Glomerular visceral epithelial cell (primary cell): ENCODE data around the gene CTBP1.
"Not testable (repeated sequence)": the region's sequence is repeated elsewhere in the genome, so short reads cannot be mapped to it uniquely, and the experiment has no call there.

Experiments
- DNase-seq: peaks from one replicate; pipeline ENCODE4 v3.0.0-alpha.2; 2016; ENCODE audit errors: extremely low spot score

CTBP1 gene

DNA sequence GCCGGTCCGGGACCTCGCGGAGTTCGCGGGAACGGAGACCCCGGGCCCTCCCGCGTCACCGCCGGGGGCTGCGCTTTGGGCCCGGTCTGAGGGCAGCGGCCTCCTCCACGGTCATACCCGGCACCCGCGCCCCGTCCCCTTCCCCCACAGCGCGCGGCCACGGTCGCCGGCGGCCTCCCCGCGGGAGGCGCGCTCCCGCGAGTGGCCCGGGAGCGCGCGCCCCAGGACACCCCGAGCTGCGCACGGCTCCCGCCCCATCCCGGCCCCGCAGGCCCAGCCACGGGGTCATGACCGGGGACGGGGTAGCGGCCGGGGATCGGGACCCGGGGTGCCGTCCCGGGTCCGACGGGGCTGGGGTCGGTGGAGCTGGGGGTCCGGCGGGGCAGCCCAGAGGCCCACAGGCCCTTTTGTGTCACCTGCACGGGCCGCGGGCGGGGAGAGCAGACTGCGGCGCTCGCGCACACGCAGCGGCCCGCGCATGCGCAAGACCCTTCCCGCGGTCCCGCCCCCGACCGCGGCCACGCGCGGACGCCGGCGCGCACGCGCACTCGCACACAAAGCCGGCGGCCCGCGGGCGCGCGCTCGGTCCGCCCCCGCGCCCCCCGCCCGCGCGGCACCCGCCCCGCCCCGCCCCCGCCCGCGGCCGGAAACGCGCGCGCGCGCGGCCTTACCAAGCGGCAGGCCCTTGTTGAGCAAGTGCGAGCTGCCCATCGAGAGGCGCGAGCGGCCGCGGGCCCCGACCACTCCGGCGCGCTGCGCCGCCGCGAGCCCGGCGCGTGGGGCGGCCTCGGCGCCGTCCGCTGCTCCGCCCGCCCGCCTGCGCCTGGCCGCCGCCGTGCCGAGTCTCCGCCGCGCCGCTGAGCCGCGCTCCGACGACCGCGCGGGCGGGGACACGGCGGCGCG, at the start of gene CTBP1:
TSS of gene CTBP1 (minus strand) at position 886 of the 903 bp plus-strand sequence. CDS start 7,799 bp downstream, outside the sequence.
- peak; percentile 89 for DNase-seq

DNA sequence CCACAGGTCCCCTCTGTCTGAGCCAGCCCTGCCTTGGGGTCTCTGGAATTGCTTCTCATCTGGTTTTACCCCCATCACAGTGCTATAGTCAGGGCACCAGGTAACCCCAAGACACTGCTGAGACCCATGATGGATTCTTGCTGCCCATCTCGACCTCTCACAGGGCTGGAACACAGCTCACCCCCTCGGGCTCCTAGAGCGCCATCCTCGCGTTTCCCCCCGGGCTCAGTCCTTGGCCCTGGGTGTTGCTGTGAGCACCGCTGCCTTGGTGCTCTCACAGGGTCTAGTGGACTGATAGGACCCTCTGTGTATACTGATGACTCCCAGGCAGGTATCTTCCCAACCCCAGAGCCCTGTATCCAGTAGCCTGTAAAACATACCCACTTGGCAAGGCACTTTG, 49.5 kb upstream of the CTBP1 start:
- DNase-seq: no peak

DNA sequence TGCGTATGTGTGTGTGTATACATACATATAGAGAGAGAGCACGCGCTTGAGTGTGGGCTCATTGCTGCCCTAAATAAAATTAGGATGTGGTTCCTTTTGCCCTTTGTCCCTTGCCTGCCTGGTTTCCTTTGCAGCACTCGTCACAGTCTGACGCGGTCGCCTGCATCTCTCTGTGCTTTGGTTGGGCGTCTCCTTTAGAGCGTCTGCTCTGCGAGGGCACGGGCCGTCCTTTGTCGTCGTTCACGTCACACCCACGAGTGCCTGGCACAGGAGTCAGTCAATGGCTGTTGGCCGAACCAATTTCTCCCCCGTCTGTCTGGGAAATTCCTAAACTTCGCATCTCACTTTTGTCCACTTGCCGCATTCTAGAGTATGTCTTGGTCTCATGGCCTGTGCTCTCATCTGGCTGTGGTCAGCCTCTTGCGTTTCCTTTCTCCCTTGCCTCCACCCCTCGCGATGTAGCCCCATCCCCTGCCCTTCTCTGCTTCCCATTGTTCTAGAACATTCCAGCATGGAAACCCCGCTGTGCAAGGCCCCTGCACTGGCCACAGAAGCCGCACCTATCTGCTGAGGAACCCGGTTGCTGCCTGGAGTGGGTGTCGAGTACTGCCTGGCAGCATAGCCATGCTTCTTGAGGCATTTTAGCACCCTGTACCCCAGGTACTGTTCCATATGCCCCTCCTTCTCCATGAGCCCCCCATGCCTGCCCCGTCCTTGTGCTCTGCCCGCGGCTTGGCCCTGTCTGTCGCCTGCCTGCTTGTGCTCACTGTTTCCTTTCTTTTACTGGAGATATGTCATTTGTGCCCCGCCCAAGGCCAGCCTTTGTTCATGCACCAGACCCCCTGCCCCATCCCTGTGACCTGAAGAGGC, 48.8 kb upstream of the CTBP1 start:
- DNase-seq: no peak

DNA sequence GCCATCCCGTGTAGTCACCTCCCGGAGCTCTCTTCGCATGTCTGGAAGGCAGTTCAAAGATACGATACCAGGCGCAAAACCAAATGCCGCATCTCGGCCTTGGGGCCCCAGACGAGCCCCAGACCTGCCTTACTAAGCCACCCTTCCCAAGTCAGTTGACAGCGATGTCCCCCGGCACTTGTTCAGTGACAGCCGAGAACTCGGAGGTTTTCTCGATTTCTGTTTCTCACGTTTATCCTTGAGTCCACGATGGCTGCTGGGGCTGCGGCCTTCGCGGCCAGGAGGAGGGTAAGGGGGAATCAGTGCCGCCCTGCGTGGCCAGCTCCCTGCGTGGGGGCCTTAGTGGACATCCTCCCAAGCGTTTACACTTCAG, 48.1 kb upstream of the CTBP1 start:
- DNase-seq: no peak

DNA sequence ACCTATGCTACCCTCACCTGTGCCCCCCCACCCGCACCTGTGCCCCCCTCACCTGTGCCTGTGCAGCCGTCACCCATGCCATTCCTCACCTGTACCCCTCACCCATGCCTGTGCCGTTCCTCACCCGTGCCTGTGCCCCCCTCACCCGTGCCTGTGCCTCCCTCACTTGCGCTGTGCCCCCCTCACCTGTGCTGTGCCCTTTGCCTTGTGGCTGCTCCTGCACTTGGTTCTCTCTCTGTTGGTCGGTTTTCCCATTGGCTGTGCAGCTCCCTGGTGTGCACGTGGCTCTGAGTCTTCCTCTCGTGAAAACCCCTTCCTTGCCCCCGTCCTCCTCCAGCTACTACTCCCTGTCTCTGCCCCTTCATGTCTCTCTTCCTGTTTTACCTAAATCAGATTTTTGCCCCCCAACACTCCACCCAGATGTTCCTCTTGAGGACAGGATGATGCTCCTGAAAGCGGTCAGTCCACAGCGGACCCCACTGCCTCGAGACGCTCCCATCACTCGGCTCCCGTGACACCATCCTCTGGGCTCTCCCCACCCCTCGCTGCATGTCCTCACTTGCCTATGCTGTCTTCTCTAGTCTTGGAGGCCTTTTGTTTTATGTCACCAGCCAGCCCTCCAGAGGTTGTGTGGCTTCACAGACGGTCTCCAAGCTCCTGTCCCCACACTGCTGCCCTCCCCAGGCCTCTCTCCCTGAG, 47.5 kb upstream of the CTBP1 start:
- DNase-seq: no peak

DNA sequence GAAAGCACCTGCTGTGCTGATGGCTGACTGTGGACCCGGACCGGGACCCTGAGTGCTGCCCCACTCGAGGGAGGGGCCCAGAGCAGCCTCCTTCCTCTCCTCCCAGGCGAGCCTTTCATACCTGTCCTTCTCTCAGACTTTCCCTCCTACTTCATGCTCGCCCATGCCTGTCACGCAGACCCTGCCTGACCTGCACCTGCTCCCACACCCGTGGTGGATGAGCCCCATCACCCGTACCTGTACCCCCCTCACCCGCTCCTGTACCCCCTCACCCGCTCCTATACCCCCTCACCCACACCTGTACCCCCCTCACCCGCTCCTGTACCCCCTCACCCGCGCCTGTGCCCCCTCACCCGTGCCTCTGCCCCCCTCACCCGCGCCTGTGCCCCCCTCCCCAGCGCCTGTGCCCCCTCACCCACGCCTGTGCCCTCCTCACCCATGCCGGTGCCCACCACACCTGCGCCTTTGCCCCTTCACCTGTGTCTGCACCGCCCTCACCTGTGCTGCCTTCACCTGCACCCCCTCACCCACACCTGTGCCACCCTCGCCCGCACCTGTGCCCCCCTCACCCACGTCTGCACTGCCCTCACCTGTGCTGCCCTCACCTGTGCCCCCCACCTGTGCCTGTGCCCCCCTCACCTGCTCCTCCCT, 46.6 kb upstream of the CTBP1 start:
- no peak for DNase-seq

DNA sequence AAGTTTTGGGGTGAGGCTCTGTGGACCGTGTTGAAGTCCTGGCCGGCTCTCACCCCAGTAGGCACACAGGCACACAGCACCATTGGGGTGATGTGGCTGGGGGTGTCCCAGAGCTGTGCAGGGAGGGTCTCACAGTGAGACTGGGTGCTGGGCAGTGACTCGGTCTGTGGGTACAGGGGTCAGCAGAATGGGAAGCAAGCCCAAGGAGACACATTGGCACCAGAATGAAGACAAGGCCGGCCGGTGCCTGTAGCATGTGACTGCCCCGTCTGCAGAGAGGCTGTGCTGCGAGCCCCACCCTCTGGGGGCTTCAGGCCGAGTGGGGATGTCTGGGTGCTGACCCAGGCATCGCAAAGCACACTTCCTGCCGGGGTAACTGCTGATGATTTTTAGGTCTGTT, 46.0 kb upstream of the CTBP1 start:
- no peak for DNase-seq

DNA sequence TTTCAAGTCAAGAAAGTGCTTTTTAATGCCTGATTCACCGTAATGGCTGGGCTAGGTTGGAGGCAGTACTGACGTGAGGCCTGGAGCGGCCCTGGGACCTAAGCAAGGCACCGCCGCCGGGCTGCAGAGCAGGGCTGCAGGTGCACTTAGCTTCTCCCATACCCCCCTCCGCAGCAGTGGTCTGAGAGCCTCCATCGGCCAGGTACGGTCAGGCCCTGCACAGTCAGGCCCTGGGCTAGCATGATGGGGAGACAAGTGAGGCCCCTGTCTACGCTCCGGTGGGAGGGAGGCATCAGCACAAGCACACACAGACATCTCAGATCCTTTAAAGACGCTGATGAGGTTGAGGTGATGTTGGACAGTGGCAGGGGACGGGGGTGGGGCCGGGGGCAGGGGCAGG, 45.5 kb upstream of the CTBP1 start:
- no peak for DNase-seq

DNA sequence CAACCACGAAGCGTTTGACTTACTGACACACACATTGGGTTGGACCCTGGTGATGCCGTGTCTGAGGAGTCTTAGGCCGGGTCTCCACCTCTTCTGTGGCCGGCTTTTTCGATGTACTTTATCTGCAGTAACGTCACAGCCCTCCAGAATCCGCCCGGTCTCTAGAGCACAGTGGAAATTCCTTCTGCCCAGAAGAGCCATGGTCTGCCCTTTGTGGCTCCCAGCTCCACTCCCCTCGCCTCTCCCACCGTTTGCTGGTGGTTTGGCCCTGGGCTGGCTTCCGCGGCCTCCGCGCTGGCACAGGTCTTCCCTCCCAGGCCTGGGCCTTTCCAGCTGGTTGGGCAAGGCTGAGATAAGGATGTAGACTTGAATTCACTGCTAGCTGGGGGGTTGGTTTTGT, 45.1 kb upstream of the CTBP1 start:
- peak; percentile 33 for DNase-seq

DNA sequence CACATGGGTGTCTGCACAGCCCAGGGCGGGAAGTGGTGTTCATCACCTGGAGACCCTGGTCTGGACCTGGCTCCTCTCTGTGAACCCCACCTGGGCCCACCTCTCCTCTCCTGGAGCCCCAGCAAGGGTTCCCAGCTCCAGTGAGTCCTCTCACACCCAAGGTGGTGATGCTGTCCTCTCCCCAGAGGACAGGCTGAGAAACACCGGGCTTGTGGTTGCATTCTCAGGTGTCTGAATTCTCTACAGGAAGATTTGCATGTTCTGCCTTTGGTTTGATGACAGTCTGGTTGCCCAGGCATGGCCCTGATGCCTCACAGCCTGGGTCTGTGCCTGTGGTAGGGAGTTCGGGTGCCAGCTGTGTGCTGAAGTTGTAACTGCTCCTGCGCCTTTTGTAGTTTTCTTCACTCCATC, 44.6 kb upstream of the CTBP1 start:
- no peak for DNase-seq

DNA sequence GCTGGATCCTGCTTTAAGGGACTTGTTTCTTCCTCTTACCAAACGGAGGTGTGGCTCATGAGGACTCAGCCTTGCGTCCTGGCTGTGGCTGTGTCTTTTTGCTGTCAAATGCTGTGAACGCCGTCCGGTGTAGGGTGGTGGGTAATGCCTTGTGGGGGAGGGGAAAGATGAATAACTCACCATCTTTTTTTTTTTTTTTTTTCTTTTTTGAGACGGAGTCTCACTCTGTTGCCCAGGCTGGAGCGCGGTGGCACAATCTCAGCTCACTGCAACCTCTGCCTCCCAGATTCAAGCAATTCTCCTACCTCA, 43.7 kb upstream of the CTBP1 start:
- not testable (repeated sequence) for DNase-seq

DNA sequence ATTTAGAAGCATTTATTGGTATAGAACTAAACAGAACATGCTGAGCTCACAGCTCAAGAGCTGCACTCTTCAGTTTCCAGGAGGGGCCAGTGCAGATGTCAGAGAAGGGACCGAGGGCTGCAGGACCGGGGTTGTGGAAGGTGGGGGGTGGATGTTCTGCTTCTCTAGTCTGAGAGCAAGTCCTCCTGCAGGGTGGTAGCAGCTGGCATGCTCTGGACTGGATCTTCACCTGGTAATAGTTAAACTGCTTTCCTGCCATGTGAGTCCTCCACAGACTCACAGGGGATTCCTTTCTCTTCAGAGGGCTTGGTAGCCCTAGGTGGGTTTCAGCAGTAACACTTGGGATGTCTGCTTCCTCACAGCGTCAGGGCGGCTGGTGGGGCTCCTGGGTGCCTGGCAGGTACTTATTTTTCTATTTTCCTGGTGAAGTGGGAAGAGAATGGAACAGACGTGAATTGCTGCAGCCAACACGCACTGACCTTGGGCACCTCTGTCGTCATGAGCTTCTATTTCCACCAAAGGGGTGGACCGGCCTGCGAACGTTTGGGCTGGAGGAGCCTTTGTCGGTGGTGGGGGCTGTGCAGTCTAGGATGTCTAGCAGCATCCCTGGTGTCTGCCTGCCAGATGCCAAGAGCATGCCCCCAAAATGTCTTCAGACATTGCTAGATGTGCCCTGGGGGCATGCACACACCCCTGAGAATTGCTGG, 43.2 kb upstream of the CTBP1 start:
- no peak for DNase-seq

DNA sequence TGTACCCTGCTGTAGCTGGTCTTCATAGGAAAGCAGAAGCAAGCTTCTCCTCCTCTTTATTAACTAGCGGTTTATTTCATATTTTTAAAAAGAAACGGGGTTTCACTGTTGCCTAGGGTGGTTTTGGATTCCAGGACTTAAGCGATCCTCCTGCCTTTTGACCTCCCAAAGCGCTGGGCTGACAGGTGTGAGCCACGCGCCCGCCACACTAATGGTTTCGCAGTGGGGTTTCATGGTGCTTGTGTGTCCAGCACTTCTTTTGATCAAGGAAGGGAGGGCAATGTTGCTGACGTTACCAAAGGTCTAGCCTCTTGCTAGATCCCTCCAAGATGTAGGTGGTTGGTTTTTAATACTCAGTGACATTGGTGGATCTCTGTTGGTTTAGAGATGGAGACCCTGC, 42.2 kb upstream of the CTBP1 start:
- no peak for DNase-seq

DNA sequence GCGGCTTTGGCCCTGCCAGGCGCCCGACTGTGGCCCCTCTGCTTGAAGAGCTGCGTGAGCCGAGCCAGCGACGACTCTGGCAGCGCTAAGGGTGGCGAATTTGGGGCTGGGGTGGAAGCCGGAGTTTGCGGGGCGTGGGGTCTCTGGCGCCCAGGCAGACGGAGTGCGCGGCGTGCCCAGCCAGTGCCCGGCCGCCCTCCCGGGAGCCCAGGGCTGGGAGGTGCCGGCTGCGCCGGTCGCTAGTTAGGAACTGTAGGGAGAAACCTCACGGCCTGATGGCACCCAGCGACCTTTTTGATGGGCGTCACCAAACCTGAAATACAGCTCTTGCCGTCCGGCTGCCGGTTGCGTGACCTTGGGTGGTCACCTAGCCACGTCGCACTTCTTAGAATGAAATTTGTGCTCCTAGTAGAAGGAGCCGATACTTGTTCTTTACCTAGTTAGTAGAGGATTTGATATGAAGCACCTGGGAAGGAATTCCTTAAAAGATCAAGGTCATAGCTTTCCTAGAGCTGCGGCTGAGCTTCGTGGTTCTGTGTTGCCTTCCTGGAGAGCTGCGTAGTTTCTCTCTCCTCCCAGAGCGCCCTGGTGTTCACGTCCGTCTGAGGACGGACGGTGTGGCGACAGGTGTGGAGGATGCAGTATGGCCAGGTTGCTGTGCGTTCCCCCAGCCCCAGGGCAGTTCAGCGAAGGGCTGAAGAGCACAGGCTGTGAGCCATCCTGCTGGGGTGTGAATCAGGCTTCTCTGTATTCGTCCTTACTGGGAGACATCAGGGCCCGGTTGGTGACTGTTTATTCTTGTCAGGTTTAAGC, 41.4 kb upstream of the CTBP1 start:
- peak; percentile 16 for DNase-seq

DNA sequence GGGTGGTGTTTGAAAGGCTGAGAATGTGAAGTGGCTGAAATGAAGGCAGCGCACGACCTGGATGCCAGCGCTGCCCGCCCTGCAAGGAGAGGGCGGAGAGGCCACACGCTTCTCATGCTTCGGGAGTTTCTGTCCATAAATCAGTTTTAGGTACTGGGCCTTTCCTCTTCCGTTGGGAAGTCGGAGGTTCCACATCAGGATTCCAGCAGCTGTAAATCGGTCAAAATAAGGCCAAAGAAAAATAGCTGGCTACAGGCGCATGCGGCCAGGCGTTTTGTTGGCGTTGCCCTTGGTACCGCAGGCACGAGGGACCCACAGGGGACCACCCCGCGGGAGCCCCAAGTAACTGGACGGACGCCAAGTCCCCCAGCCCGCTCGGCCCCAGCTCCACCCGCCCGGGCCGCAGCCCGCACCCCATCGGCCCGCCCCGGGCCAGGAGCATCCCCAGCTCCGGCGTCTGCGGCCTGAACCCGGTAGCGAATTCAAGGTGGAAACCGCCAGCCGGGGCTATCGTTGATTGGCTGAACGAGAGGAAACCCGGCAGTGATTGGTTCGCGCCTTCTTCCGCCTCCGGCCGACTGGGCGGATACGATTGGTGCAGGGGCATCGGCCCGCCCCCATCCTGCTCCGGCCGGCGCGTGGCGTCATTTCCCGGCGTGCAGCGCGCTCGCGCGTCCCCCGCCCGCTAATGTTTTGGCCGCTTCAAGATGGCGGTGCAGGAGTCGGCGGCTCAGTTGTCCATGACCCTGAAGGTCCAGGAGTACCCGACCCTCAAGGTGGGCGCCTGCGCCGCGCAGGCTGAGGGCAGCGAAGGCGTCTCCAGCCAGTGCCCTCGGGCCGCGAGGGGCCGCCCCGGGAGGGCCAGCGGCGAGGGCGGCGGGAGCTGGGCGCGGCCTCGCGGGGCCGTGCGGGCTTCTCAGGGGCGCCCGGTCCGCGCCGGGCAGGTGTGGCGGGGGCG, 40.6 kb upstream of the CTBP1 start, which contains the start of gene MAEA:
TSS of gene MAEA (plus strand) at position 685 of the 958 bp plus-strand sequence. CDS start at position 708, 23 bp downstream.
- peak; percentile 97 for DNase-seq

DNA sequence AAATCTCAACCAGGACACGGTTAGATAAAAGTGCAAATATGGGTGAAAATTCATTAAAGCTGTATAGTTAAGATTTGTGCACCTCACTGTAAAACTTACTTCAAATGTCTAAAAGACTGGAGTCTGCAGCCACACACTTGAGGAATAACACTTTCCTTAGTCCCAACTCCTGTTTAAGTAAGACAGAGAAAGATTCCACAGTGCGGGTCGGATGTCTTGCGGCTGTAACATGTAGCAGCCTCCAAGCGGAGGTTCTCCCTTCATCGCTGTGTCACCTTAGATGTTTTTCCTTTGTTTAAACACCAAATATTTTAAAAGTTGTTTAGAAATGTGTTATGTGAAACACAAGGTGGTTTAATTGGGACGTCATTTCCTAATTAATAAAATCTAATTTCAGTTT, 39.9 kb upstream of the CTBP1 start:
- DNase-seq: no peak

DNA sequence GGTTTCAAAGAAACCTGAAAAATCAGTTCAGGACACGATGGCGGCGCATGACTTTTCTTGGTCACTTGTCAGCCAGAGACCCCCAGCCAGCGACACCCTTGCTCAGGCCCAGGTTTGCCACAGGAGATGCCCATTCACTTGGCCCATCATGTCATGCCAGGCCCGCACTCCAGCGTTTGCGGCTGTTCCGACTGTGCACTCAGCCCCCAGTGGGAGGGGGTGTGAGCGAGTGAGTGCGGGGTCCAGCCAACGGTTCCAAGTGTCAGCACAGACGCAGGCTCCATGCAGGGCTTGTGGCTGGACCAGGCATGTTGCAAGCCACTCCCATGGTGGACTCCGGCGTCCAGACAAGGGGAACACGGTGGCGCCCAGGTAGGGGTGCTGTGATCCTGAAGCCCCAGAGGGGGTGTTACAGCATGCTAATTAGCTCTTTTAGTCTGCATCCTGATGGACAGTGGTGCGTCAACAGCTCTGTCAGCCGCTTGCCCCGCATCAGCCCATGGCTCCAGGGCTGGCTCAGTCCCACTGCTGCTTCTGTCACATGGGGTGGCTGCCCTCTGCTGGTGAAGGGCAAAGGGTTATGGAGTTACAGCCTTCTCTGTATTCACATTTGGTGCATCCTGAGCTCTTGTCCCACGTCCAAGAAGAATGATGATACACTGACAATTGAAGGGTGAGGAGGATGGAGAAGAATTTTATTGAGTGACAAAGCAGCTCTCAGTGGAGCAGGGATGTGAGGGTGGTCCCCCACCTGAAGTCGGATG, 37.0 kb upstream of the CTBP1 start:
- peak; percentile 33 for DNase-seq

DNA sequence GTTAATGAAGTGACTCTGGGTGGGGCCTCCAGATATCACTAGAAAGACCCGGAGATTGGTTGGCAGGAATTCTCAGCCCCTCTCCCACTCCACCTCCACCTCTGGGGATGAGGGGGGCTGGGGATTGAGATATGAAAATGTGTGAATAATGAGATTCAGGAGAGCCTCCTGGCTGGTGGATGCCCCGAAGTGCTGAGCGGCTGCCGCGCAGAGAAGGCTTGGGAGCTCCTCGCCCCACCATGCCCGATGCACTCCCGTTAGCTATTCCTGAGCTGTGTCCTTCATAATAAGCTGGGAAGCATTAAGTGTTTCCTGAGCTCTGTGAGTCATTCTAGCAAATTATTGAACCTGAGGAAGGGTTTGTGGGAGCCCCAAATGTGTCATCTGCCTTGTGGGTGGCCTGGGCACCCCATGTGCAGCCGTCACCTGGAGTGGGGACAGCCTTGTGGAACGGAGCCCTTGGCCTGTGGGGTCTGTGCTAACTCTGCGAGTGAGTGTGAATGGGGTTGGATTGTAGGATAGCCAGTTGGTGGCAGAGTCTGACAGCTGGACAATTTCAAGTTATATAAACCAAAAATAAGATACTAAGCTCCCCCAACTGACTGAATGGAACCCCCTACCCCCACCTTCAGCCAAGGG, 36.3 kb upstream of the CTBP1 start:
- peak; percentile 12 for DNase-seq
